Fibroblast of skin of right quadriceps (primary cell): ENCODE data around the gene SLFN14.
"Not testable (repeated sequence)": the region's sequence is repeated elsewhere in the genome, so short reads cannot be mapped to it uniquely, and the experiment has no call there.

ENCODE experiments used
- DNase-seq: peaks from one replicate; pipeline ENCODE4 v3.0.0-alpha.2; 2013

The SLFN14 gene

GRCh38 chr17:35560703-35561102 lies at the start of gene SLFN14:
SLFN14 (minus strand) TSS chr17:35560819; CDS start chr17:35558062, 2,757 bp downstream.
- no peak for DNase-seq

- DNase-seq, result no peak
These were observed 49.2 kb upstream of the SLFN14 start for GRCh38 chr17:35609831-35610230.

GRCh38 chr17:35607239-35607847 lies 46.7 kb upstream of the SLFN14 start:
- no peak for DNase-seq

GRCh38 chr17:35605678-35606077 lies 45.1 kb upstream of the SLFN14 start:
- DNase-seq, result peak; percentile 27

- no peak for DNase-seq
These were observed 43.1 kb upstream of the SLFN14 start for GRCh38 chr17:35603674-35604073.

- no peak for DNase-seq
These were observed 37.0 kb upstream of the SLFN14 start for GRCh38 chr17:35597604-35598003.

GRCh38 chr17:35596530-35597233 lies 36.1 kb upstream of the SLFN14 start:
- DNase-seq, result no peak

GRCh38 chr17:35596072-35596471 lies 35.5 kb upstream of the SLFN14 start:
- DNase-seq, result no peak

GRCh38 chr17:35588196-35588920 lies 27.7 kb upstream of the SLFN14 start:
- peak; percentile 68 for DNase-seq

GRCh38 chr17:35587074-35587961 lies 26.7 kb upstream of the SLFN14 start, which contains the start of gene AP2B1:
AP2B1 (plus strand) TSS chr17:35587322; CDS start chr17:35594031, 6,709 bp downstream.
- DNase-seq, result peak; percentile 96

GRCh38 chr17:35586569-35587073 lies 26.0 kb upstream of the SLFN14 start:
- no peak for DNase-seq

- no peak for DNase-seq
These were observed 23.4 kb upstream of the SLFN14 start for GRCh38 chr17:35584061-35584460.

- no peak for DNase-seq
These were observed 18.4 kb upstream of the SLFN14 start for GRCh38 chr17:35578929-35579432.

- DNase-seq, result peak; percentile 89
These were observed 17.7 kb upstream of the SLFN14 start, which contains the start of gene PEX12 for GRCh38 chr17:35578197-35578928. PEX12 (minus strand) TSS chr17:35578571; CDS start chr17:35578021, 550 bp downstream.

GRCh38 chr17:35577830-35578196 lies 17.2 kb upstream of the SLFN14 start:
- DNase-seq, result no peak

- DNase-seq, result no peak
These were observed 15.1 kb upstream of the SLFN14 start for GRCh38 chr17:35575759-35576158.

- DNase-seq, result no peak
These were observed 8.8 kb upstream of the SLFN14 start for GRCh38 chr17:35569405-35569804.

- DNase-seq, result peak; percentile 29
These were observed 7.9 kb upstream of the SLFN14 start for GRCh38 chr17:35568561-35568960.

GRCh38 chr17:35566968-35567367 lies 6.3 kb upstream of the SLFN14 start:
- no peak for DNase-seq

- not testable (repeated sequence) for DNase-seq
These were observed 2.6 kb upstream of the SLFN14 start for GRCh38 chr17:35563181-35563580.

GRCh38 chr17:35559495-35560210 lies 966 bp downstream of the SLFN14 start:
- no peak for DNase-seq
